Mesothelial cell of epicardium (in vitro differentiated cells): Measurements from ENCODE around the gene GARIN3. TPM values are rescaled to one million over a fixed set of nuclear protein-coding genes. Genes with fewer than 3 reads are reported as not detected.
"Not testable (repeated sequence)": the region's sequence is repeated elsewhere in the genome, so short reads cannot be mapped to it uniquely, and the experiment has no call there.

Source experiments
- DNase-seq, 2 experiments: peaks; one replicate each; pipeline ENCODE4 v3.0.0; 2021; ENCODE audit warnings: low spot score in 2 of 2; ENCODE audit not compliant: unreplicated experiment in 2 of 2
- H3K27ac Mint-ChIP-seq: 2 replicates; pipeline ENCODE4 v1.8.0; 2021; ENCODE audit warnings: mixed read lengths
- H3K27me3 Mint-ChIP-seq: 2 replicates; pipeline ENCODE4 v1.8.0; 2021; ENCODE audit warnings: low read depth, mixed read lengths
- H3K36me3 Mint-ChIP-seq: 2 replicates; pipeline ENCODE4 v1.8.0; 2021; ENCODE audit warnings: mixed read lengths
- H3K4me1 Mint-ChIP-seq: 2 replicates; pipeline ENCODE4 v1.8.0; 2021; ENCODE audit warnings: mixed read lengths
- H3K4me3 Mint-ChIP-seq: 2 replicates; pipeline ENCODE4 v1.8.0; 2021; ENCODE audit warnings: mild to moderate bottlenecking, moderate library complexity, mixed read lengths
- H3K9me3 Mint-ChIP-seq: 2 replicates; pipeline ENCODE4 v1.8.0; 2021; ENCODE audit warnings: mixed read lengths
- total RNA-seq: library from RNA; stranded (reverse); gene quantifications from 3 replicates; pipeline ENCODE4 v1.2.1, GENCODE V29; 2021
- TF ChIP-seq, protein P1 (sequence below): fragments of 200-600 bp; sonication (generic); IDR thresholded peaks from one replicate; pipeline ENCODE4 v1.5.0; 2021; ENCODE audit warnings: antibody characterized with exemption; ENCODE audit not compliant: unreplicated experiment

Gene GARIN3
- total RNA-seq, 1 donor from 2014 or later = not detected

- H3K27ac Mint-ChIP-seq = no peak overlapping the region
- H3K36me3 Mint-ChIP-seq = no peaks in the 10 kb centered on the region
- H3K4me3 Mint-ChIP-seq = no peak overlapping the region
- H3K9me3 Mint-ChIP-seq = no peaks in the 10 kb centered on the region
- TF ChIP-seq, protein P1, sequence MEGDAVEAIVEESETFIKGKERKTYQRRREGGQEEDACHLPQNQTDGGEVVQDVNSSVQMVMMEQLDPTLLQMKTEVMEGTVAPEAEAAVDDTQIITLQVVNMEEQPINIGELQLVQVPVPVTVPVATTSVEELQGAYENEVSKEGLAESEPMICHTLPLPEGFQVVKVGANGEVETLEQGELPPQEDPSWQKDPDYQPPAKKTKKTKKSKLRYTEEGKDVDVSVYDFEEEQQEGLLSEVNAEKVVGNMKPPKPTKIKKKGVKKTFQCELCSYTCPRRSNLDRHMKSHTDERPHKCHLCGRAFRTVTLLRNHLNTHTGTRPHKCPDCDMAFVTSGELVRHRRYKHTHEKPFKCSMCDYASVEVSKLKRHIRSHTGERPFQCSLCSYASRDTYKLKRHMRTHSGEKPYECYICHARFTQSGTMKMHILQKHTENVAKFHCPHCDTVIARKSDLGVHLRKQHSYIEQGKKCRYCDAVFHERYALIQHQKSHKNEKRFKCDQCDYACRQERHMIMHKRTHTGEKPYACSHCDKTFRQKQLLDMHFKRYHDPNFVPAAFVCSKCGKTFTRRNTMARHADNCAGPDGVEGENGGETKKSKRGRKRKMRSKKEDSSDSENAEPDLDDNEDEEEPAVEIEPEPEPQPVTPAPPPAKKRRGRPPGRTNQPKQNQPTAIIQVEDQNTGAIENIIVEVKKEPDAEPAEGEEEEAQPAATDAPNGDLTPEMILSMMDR = no peak
- no peaks in the 10 kb centered on the region for H3K4me1 Mint-ChIP-seq
- DNase-seq = no peak
- H3K27me3 Mint-ChIP-seq = peaks cover 6% of the 10 kb centered on the region
Observed at GRCh38 chr5:157212307-157212706, 46.2 kb upstream of the GARIN3 start.

DNA sequence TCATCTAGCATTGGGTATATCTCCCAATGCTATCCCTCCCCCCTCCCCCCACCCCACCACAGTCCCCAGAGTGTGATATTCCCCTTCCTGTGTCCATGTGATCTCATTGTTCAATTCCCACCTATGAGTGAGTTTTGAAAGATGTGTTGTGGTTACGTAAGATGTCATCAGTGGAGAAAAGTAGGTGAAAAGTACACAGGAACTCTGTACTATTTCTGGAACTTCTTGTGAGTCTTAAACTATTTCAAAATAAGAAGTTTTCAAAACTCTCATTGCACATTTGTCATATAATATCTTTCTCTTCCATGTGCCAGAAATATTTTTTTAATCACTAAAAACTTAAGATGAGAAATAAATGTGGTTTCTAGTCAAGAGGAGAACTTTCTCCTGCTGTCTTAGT lies 44.6 kb upstream of the GARIN3 start:
- not testable (repeated sequence) for H3K9me3 Mint-ChIP-seq, H3K36me3 Mint-ChIP-seq, H3K27ac Mint-ChIP-seq, H3K4me1 Mint-ChIP-seq, H3K4me3 Mint-ChIP-seq, DNase-seq, H3K27me3 Mint-ChIP-seq

DNA sequence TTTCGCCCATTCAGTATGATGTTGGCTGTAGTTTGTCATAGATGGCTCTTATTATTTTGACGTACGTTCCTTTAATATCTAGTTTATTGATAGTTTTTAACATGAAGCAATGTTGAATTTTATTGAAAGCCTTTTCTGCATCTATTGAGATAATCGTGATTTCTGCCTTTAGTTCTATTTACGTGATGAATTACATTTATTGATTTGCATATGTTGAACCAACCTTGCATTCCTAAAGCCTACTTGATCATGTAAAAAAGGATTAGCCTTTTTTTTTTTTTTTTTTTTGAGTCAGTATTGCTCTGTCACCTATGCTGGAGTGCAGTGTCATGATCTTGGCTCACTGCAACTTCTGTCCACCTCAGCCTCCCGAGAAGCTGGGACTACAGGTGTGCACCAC lies 39.6 kb upstream of the GARIN3 start:
- H3K27ac Mint-ChIP-seq = no peak overlapping the region
- TF ChIP-seq, protein P1 = no peak
- no peak overlapping the region for H3K4me3 Mint-ChIP-seq
- H3K4me1 Mint-ChIP-seq = no peaks in the 10 kb centered on the region
- H3K9me3 Mint-ChIP-seq = no peaks in the 10 kb centered on the region
- H3K36me3 Mint-ChIP-seq = no peaks in the 10 kb centered on the region
- peaks cover 10% of the 10 kb centered on the region for H3K27me3 Mint-ChIP-seq
- DNase-seq = no peak

GRCh38 chr5:157204765-157205164 lies 38.7 kb upstream of the GARIN3 start:
- DNase-seq = no peak
- no peak overlapping the region for H3K4me3 Mint-ChIP-seq
- no peaks in the 10 kb centered on the region for H3K9me3 Mint-ChIP-seq
- H3K36me3 Mint-ChIP-seq = no peaks in the 10 kb centered on the region
- H3K27me3 Mint-ChIP-seq = peaks cover 12% of the 10 kb centered on the region
- H3K4me1 Mint-ChIP-seq = no peaks in the 10 kb centered on the region
- TF ChIP-seq, protein P1 = no peak
- H3K27ac Mint-ChIP-seq = no peak overlapping the region

DNA sequence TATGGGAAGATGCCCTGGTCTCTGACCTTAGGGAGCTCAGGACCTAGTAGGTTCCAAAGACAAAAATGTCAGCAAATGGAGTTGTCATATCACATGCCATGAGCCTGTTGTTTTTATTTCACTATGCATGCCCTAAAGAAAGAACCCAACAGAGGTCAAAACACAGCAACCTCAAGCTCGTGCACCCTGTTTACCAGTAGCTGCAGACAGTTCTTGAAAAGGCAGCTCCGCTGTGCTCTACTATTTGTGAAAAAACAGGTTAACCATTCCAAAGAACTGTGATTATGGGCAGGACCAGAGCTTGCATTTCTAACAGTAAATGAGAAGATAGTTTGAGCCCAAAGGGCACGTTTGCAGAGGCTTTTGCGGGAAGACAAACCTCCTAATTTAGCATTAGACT lies 37.4 kb upstream of the GARIN3 start:
- no peaks in the 10 kb centered on the region for H3K9me3 Mint-ChIP-seq
- no peaks in the 10 kb centered on the region for H3K36me3 Mint-ChIP-seq
- H3K27ac Mint-ChIP-seq = no peak overlapping the region
- peaks cover 21% of the 10 kb centered on the region for H3K27me3 Mint-ChIP-seq
- H3K4me3 Mint-ChIP-seq = no peak overlapping the region
- DNase-seq = no peak
- no peaks in the 10 kb centered on the region for H3K4me1 Mint-ChIP-seq
- TF ChIP-seq, protein P1 = no peak

DNA sequence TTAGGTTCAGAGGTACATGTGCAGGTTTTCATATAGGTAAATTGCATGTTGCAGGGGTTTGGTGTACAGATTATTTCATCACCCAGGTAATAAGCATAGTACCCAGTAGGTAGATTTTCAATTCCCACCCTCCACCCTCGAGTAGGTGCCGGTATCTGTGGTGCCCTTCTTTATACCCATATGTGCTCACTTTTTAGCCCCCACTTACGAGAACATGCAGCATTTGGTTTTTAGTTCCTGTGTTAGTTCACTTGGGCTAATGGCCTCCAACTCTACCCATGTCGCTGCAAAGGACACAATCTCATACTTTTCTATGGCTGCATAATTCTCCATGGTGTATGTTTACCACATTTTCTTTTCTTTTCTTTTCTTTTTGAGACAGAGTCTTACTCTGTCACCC lies 35.8 kb upstream of the GARIN3 start:
- Mint-ChIP-seq H3K36me3 (no peaks in the 10 kb centered on the region), H3K9me3 (no peaks in the 10 kb centered on the region), H3K27ac (no peak overlapping the region), H3K27me3 (peaks cover 28% of the 10 kb centered on the region), H3K4me3 (no peak overlapping the region), H3K4me1 (no peaks in the 10 kb centered on the region)
- TF ChIP-seq, protein P1 = no peak
- DNase-seq = no peak
